HG03135 (cell line): ENCODE data around the gene STXBP6.
A peak's percentile ranks its signal among the peaks of the same experiment; 100 is the strongest.

Source experiments
- ATAC-seq: cut with Tn5 transposase; IDR thresholded peaks from one replicate; pipeline ENCODE4 v1.9.1; 2021; ENCODE audit warnings: mild to moderate bottlenecking, moderate library complexity; ENCODE audit not compliant: unreplicated experiment

Gene STXBP6

DNA sequence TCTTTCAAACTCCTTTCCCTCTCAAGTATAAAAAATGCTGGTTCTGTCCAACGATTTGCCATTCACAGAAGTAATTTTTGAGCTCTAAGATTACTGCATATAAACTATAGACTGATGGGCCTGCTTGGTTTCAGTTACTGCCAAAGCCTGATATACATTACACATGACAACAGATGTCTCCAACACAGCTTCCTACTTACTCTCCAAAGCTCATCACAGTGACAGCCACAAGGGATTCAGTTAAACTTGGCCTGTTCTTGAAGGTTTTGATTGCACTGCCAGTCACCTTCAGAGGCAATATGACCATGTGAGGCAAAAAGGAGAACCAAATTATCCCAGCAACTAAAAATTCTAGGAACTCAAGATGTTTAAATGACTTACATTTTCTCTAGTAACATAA is 30.1 kb downstream of the STXBP6 start:
- no peak for ATAC-seq

DNA sequence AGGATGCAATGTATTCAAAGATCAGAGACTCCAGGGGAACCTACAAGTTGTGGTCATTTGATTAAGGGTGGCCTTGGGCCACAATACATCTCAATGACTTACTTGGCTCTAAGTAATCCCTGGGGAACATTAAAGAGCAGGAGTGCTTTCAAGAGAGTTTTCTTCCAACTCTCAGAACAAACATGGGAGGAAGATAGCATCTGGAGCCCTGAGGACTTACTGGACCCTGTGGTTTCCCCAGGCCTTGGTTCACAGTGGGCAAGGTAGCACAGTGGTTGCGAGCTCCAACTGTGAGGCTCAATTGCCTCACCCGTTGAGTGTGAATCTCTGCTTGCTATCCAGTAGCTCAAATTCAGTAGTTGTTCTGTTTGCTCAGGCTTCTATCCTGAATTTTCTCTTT is 32.4 kb downstream of the STXBP6 start:
- no peak for ATAC-seq

DNA sequence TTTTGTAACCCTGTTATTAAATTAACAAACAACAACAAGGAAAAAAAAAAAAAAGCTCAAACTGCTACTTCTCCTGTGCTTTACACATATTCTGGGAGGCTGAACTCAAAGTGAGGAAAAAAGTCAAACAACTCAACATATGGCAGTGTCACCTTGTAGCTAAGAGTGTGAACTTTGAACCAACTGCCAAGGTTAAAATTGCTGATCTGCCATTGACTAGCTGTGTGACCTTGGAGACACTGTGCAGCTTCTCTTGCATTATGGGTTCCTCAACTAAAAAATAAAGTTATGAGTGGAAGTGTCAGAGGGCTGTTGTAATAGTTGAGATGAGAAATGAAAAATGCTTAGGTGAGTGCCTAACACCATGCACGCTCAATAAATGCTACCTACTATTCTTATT is 34.2 kb downstream of the STXBP6 start:
- ATAC-seq, result no peak

DNA sequence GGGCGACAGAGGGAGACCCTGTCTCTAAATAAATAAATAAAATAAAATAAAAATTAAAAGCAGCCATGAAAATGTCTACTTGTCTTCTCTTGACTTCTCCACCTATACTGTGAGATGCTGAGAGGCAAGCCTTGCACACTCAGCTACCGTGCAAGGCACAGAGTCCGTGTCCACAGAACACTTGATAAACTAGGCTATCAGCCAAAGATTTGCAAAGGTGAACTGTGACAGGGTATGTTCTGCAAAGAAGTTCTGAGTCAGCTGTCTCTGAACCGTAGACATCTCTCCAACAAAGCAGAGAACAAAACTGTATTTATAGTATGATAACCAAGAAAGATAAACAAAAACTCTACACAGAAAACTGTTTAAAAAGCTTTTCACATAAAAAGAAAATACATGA is 35.5 kb downstream of the STXBP6 start:
- ATAC-seq, result no peak

DNA sequence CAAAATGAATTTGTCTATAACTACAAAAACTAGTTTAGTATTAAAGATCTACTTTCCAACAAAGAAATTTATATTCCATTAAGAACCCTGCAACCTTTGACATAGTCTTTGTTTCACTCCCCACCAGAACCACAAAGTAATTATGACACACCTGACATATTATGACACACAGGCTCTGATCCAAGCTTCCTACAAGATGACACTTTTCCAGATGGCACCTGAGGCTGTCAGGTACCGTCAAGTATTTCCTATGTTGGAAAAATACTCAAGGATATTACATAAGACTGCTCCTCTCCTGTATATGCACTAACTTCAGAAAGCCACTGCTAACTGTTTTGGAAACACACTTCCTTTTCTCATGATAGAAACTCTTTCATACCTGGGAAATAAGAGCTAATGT is 38.9 kb downstream of the STXBP6 start:
- no peak for ATAC-seq

DNA sequence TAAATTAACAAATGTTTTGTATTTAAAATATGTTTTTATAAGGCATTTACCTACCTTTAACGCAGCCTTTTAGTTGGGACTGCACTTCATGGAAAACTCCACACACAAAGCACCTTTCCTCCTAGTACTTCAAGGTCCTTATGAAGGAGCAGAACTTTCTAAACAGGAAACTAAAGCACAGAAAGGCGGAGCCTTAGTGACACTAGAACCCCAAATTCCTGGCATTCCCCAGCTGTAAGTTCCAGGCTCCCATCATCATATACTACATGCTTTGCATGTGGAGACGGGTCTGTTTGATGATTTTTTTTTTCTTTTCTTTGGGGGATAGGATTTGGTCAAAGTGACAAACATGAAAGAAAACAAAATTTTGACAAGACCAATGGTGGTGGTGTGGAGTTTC is 39.5 kb downstream of the STXBP6 start:
- ATAC-seq, result no peak

DNA sequence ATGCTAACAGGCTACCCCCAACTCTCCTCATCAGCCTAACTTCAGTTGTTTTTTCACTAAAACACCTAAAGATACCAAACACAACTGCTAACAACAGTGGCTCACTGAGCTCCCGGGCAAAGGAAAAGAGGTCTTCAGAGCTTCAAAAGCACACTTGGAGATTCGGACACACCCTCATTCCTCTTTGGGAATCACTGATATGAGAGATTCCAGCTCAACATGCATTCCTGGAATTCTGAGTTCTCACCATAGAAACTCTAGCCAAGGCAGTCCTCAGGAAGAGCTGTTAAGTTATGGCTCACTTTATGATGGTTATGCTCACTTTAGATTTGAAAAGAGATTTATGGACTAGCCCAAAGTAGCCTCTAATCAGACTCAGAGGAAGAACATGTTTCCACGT is 40.1 kb downstream of the STXBP6 start:
- no peak for ATAC-seq

DNA sequence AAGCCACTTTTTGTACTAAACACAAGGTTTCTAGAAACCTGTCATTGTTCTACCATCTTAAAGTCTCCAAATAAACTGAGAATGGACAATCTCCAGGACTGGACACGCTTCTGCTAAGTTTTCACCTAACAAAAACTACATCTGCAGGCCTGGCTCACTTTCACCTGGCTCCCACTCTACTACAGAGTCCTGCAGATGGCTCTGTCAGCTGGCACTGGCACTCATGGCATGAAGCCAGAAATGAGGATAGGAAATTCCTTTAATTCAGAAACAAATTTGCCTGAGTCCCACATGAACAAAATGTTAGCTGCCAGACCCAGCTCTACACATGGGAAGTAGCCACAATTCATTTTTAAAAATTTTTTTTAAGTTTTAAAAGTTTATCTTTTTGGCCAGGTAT is 42.1 kb downstream of the STXBP6 start:
- no peak for ATAC-seq

DNA sequence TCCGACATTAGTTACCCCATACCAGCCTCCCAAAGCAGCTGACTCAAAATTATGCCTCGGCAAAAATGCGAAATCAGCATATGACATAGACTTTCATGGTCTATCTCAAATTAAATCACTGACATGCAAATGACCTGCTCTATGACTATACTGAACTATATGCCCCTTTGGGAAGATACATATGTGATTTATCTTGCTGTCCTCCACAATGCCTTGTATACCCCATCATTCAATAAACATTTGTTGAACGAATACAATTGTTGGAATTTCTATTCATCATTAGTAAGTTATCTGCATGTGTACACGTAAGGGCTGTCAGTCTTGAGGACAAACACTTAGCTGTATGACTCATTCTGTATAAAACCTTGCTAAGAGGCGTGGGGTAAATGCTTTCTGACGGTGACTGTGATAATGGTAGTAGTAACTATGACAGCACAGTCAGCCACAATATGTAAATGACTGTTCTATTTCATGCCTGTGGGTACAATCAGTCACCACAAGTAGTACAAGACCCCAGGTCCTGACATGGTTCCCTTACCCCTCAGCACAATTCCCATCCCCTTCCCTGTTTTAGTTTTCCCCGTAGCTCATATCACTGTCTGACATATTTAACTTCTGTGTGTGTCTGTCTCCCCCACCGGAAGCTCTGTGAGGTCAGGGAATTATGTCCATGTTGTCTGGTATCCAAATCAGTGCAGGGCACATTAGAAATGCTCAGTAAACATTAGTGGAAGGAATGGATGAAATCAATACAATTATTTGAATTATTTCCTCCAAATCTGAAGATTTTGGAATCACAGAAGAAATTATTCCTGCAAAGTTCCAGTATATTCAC is 42.8 kb downstream of the STXBP6 start:
- ATAC-seq, result no peak

DNA sequence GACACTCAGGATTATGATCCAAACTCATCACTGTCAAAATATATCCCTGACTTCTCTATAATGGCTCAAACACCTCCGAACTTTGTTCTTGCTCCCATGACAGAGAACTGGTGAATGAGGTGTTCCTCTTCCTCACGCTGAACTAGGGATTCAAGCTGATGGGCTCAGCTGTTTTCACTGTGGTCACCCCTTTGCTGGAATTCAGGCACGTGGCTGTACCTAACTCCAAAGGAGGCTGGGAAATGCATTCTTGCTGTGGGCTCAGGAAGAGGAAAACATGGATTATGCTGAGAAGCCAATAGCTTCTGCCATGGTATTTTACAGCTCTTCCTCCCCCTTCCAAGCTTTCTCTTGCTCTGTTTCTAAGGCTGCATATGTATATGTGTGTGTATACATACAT is 43.9 kb downstream of the STXBP6 start:
- ATAC-seq, result no peak

DNA sequence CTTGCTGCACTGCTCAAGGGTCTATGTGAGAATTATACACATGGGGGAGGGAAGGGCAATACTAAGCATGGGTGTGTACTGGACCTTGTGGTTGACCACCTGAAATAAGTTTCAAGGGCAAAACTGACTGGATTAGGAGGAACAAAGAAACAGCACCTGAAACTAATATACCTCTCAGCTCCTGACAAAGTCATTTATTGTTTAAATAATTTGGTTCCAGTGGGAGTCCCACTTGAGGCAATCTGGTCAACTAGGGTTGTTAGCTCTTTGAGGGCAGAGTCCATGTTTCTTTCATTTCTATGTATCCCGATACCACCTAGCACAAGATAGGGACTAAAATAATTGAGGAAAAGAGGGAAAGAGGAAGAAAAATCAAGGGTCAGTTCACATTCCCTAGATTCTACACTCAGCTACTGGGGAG is 45.5 kb downstream of the STXBP6 start:
- ATAC-seq, result peak; percentile 57

DNA sequence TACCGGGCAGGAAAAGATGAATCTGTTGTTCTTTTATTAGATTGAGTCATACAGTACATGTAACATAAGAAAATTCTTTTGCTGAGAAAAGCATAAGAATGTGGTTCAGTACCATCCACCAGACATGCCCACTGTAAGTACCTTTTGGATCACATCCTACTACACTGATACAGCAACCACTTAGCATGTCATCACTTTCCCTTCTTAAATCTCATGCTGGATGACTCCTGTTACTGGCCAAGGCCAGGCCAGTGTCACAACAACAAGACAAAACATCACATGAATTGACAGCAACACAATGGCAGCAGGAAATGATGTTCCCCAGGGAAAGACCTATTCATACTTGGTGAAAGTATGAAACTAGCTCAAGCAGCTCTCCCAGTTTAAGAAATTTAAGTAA is 46.4 kb downstream of the STXBP6 start:
- no peak for ATAC-seq

DNA sequence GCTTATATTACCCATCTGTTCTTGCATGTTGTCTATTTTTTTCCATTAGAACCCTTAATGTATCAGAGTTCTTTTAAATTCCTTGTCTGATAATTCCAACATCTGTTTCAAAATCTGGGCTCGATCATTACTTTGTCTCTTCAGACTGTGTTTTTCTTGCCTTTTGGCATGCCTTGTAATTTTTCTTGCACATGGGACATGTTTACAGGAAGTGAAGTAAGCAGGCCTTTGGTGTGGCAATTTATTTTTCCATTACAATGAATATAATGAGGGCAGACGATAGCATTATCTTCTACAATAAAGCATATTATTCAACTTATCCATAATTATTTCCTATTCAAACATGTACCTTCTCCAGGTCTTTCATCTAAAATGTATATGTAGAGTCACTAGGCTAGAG is 48.3 kb downstream of the STXBP6 start:
- no peak for ATAC-seq

DNA sequence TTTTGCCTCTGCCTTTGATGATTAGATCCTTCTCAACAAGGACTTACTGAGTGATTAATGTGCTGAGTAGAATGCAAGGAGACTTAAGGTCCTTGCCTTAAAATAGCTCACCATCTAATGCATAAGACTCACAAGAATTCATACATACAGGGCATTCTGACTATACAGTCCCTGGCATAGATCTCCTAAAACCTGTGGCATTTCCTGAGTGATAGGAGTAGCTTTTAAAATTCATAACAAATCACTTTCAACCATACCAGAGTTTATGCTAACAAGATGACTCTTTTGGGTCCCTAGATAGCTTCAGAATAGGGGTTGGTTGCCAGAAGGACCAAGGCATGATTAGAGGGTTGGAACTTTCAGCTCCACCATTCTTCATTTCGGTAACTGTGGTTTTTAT is 48.8 kb downstream of the STXBP6 start:
- no peak for ATAC-seq

DNA sequence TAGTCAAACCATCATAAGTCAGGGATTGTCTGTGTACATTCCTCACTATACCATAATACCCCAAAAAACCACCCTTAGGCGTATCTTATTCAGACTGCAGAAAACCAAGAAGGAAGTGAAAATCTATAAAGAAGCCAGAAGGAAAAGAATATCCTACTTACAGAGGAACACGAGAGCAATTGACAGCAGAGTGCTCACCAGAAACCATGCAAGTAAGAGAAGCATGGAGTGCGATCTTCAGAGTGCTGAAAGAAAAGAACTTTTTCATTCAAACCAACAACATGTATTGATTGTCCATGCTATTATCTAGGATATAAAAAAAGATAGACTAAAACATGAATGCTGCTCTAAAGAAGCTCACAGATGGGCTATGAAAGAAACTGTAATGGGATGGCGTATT is 50.8 kb downstream of the STXBP6 start:
- no peak for ATAC-seq

DNA sequence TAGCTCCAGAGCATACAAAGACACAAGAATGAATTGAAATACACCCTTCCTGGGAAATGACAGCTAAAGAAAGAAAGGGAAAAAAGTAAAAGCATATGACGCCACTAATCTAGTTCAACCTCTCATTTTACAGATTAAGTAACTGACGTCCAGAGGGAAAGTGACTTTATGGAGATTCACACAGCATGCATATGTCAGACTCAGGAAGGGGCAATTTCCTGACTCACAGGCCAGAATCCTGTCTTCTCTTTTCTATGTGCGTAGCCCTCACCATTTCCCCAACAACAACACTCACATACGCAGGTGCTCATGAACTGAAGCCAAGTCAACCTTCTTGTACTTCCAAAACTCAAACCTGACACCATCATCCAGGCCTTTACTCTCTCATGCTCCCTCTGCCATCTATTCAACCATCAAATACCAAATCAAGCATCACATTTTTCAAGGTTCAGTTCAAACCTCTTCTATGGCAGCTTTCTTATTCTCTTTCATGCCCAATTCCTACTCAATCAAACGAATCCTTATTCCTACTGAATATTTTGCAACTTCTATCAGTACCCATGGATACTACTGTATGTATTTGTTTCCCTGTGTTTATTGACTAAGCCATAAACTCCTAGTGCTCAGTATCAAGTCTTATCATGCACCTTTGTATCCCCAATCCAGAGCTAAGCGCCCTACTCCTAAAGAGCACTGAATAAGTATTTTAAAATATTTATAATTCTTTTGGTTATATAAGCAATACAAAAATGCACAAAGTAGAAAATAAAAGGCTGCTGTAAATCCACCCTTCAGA is 52.8 kb downstream of the STXBP6 start:
- ATAC-seq, result no peak

DNA sequence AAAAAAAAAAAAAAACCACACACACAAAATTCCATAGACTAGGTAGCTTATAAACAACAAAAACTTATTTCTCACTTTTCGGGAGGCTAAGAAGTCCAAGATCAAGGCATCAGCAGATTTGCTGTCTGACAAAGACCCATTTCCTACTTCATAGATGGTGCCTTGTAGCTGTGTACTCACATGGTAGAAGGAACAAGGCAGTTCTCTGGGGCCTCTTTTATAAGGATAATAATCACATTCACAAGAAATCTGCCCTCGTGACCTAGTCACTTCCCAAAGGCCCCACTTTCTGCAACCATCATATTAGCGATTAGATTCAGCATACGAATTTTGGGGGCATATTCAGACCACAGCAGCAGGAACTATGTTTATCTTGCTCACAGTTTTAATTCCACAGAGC is 54.9 kb downstream of the STXBP6 start:
- ATAC-seq, result no peak

DNA sequence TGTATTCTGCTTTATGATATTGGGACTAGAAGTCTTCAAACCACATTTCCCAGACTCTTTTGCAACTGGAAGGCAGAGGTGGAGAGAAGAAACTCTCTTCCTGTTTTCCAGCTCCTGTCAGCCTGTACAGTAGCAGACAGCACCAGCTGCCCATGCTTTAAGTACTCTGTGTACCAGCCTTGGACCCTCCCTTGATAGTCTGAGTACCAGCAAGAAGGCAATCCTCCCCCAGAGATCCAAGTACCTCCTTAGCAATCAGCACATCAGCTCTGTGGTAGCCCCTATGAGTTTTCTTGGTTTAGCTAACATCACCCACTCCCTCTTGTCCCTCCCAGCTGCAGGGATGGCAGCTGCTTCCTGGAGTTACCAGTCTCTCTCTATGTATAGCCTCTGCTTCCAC is 56.3 kb downstream of the STXBP6 start:
- no peak for ATAC-seq

DNA sequence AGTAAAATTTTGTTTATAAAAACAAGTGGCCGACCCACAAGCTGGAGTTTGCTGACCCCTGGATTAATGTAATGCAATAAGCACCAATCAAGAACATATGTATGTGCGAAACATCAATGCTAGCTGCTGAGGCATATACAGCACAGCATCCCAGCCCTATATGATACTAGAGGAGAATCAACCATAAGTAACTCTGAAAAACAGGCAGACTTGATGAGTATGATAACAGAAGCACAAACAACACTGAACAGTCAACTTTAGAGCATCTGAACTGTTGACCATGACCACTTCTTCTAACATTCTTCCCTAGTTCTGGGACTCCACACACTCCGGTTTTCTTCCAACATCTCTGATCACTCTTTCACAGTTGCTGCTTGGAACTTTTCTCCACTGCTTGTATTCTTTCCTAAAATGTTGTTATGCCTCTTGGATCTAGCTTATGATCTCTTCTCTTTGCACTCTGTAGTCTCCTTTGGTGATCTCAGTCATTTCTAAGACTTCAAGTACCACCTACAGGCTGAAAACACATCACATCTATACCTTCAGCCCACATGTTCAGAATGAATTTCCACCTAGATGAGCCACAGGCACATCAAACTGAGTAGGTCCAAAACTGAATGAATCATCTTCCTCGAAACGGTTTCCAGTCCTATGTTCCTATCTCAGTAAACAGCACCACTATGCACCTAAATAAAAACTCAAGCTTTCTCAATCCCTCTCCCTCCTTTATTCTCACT is 57.2 kb downstream of the STXBP6 start:
- no peak for ATAC-seq

DNA sequence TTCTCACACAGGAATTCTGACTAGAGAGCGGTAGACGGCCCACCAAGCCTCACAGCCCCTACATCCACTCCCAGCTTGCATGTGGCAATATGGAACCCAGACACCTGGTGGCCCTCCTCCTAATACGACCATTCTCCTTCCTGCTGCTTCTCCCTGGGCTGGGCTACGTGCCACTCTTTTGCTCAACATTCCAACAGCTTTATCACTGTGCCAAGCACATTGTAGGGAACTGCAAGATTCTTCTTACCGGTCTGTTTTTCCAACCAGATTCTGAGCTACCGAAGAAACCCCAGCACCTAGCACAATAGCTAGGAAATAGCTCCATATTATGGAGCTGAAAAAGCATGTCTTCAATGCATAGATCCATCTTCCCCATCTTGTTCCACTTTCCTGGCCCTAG is 58.1 kb downstream of the STXBP6 start:
- no peak for ATAC-seq

DNA sequence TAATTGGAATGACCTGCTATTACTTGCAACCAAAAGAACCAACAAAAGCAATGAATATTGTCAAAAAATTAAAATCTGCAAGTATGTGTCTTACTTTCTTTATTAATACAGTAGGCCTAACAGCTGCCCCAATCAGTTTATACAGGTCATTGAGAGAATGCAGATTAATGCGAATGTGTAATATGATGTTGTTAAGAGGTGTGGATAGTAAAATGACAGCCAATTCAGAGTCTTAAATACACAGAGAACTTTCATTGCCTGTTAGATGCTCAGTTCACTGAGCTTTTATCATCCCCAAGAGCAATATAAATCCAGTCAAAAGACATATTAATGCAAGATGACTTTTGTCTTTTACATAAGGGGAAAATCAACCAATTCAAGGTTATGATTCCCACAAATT is 58.7 kb downstream of the STXBP6 start:
- ATAC-seq, result no peak

DNA sequence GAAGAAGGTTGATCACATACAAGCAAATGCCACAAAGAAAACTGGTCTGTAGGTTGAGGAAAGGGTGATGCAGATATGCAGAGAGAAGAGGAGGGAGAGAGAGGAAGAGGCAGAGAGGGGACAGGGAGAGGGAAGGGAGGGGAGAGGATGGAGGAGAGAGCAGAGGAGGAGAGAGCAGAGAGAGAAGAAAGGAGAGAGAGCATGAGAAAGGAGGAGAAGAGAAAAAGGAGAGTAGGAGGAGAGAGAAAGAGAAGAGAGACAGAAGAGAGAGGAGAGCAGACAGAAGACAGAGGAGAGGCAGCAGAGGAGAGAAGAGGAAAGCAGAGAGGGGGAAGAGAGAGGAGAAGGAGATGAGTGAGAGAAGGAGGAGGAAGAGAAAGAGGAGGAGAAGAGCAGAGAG is 59.2 kb downstream of the STXBP6 start:
- no peak for ATAC-seq
